ENCODE results near the gene C1orf105. TPM values are rescaled to one million over a fixed set of nuclear protein-coding genes. Genes with fewer than 3 reads are reported as not detected.

The C1orf105 gene
- total and polyA plus RNA-seq, 2 of the 8 experiments (the other 6 are each of a cell fraction or from before 2014, with no cell fraction given): not detected

- TF ChIP-seq EZH2 (IDR thresholded peaks at IDR 0.05; ENCODE audit: low read depth, low read length, severe bottlenecking): no peak
- no peak for TF ChIP-seq SP4 (IDR thresholded peaks at IDR 0.05; ENCODE audit: low read length)
- no peak for TF ChIP-seq CEBPB (IDR thresholded peaks at IDR 0.05; ENCODE audit: low read depth, low read length)
- no peak for TF ChIP-seq CREB1 (IDR thresholded peaks at IDR 0.05)
- TF ChIP-seq ZNF274 (IDR thresholded peaks at IDR 0.05; ENCODE audit: borderline replicate concordance, extremely low read depth, low read length): no peak
- no peak for TF ChIP-seq GABPA (IDR thresholded peaks at IDR 0.05; ENCODE audit: borderline replicate concordance, insufficient read depth, low read length)
Observed at GRCh38 chr1:172390301-172390682, 30.2 kb upstream of the C1orf105 start (continued).
